Airway epithelial cell (primary cell): Measurements from ENCODE around the gene VSIG10L. TPM values are rescaled to one million over a fixed set of nuclear protein-coding genes. Genes with fewer than 3 reads are reported as not detected.

ENCODE experiments used
- total RNA-seq: library from RNA; depleted of rRNA; stranded (reverse); fragments of >200 nt; gene quantifications from 2 replicates; pipeline ENCODE4 v1.2.3, GENCODE V29; 2015

The VSIG10L gene
- total RNA-seq, result 6.3 and 6.6 TPM in 2 replicates

GRCh38 chr19:51341976-51342580 is at the start of gene VSIG10L:
Gene VSIG10L, minus strand, starts transcription at chr19:51342139. Its CDS starts 15 bp downstream, at chr19:51342124.

GRCh38 chr19:51387924-51388389 is 46.0 kb upstream of the VSIG10L start, which contains the start of gene LIM2:
Gene LIM2, minus strand, starts transcription at chr19:51387974. Its CDS starts 531 bp downstream, at chr19:51387443.

GRCh38 chr19:51372649-51373504 is 30.9 kb upstream of the VSIG10L start, which contains the start of gene NKG7:
Gene NKG7, minus strand, starts transcription at chr19:51372654. Its CDS starts 119 bp downstream, at chr19:51372535.

GRCh38 chr19:51368366-51369282 is 26.7 kb upstream of the VSIG10L start, which contains the start of gene CLDND2:
Gene CLDND2, minus strand, starts transcription at chr19:51369003. Its CDS starts 426 bp downstream, at chr19:51368577.

GRCh38 chr19:51365965-51366388 is 24.0 kb upstream of the VSIG10L start, which contains the start of gene ETFB:
Gene ETFB, minus strand, starts transcription at chr19:51366388. Its CDS starts 62 bp downstream, at chr19:51366326.

GRCh38 chr19:51311351-51312257 is 30.3 kb downstream of the VSIG10L start, which contains the start of gene IGLON5:
Gene IGLON5, plus strand, starts transcription at chr19:51311644. Its CDS starts 204 bp downstream, at chr19:51311848.

Other genes starting within 250 kb of the VSIG10L start
- gene CTU1, start 233.7 kb downstream of the VSIG10L start, total RNA-seq, result 14.5 and 18.1 TPM in 2 replicates
- gene SIGLEC9, start 217.2 kb downstream of the VSIG10L start, total RNA-seq, result not detected in 2 replicates
- gene SIGLEC7, start 199.8 kb downstream of the VSIG10L start, total RNA-seq, result not detected in 2 replicates
- not detected in 2 replicates for gene CD33, start 117.1 kb downstream of the VSIG10L start, total RNA-seq
- gene SIGLECL1, start 91.1 kb downstream of the VSIG10L start, total RNA-seq, result not detected in 2 replicates
- gene IGLON5, start 30.5 kb downstream of the VSIG10L start, total RNA-seq, result not detected in 2 replicates
- gene ETFB, start 24.2 kb upstream of the VSIG10L start, total RNA-seq, result 150 and 158 TPM in 2 replicates
- not detected in 2 replicates for gene CLDND2, start 26.9 kb upstream of the VSIG10L start, total RNA-seq
- gene NKG7, start 30.5 kb upstream of the VSIG10L start, total RNA-seq, result not detected in 2 replicates
- gene LIM2, start 45.8 kb upstream of the VSIG10L start, total RNA-seq, result not detected in 2 replicates
- not detected in 2 replicates for gene C19orf84, start 48.5 kb upstream of the VSIG10L start, total RNA-seq
- not detected in 2 replicates for gene SIGLEC10, start 75.5 kb upstream of the VSIG10L start, total RNA-seq
- gene SIGLEC8, start 116.3 kb upstream of the VSIG10L start, total RNA-seq, result not detected in 2 replicates
- not detected in 2 replicates for gene CEACAM18, start 136.4 kb upstream of the VSIG10L start, total RNA-seq
- gene SIGLEC12, start 159.7 kb upstream of the VSIG10L start, total RNA-seq, result not detected in 2 replicates
- not detected in 2 replicates for gene SIGLEC6, start 189.5 kb upstream of the VSIG10L start, total RNA-seq
- 0.19 and 1.4 TPM in 2 replicates for gene ZNF175, start 229.1 kb upstream of the VSIG10L start, total RNA-seq